ENCODE data around the gene POMT2. TPM values are rescaled to one million over a fixed set of nuclear protein-coding genes. Genes with fewer than 3 reads are reported as not detected.

POMT2 gene
- total and polyA plus RNA-seq, 8 donors, result 11.9 to 29.5 (median 15.4) TPM

GRCh38 chr14:77355811-77356210, 35.1 kb upstream of the POMT2 start:
- Histone ChIP-seq H3K4me1 (no peaks in the 10 kb centered on the region), H3K27me3 (no peaks in the 10 kb centered on the region), H3K27ac (no peak overlapping the region), H3K36me3 (no peaks in the 10 kb centered on the region), H3K4me3 (no peak overlapping the region), H3K9me3 (no peaks in the 10 kb centered on the region)
- no peak for TF ChIP-seq CTCF (IDR thresholded peaks at IDR 0.05)
- intact Hi-C loops (cut with DNase I), result no loop called here
- FAIRE-seq (no peak), DNase-seq (no peak), ATAC-seq (no peak)
- WGBS, 2 donors, result 95 to 96% methylated on average over 4 of the region's 4 CpGs

- no peak for DNase-seq
- H3K36me3 ChIP-seq, result peaks cover 0 to 10% (median 0%) of the 10 kb centered on the region in 3 donors
- H3K9me3 ChIP-seq, result no peaks in the 10 kb centered on the region
- H3K27ac ChIP-seq, result no peak overlapping the region
- no peak overlapping the region for H3K4me3 ChIP-seq
- no peak for ATAC-seq
- WGBS, 2 donors, result 80 to 89% methylated on average over 5 of the region's 5 CpGs
- TF ChIP-seq CTCF (IDR thresholded peaks at IDR 0.05), result no peak
- H3K4me1 ChIP-seq, result no peaks in the 10 kb centered on the region
- no peaks in the 10 kb centered on the region for H3K27me3 ChIP-seq
- no peak for FAIRE-seq
- intact Hi-C loops (cut with DNase I), result no loop called here
Observed at GRCh38 chr14:77353469-77354141, 32.9 kb upstream of the POMT2 start.

- no peak for TF ChIP-seq CTCF (IDR thresholded peaks at IDR 0.05)
- H3K4me1 ChIP-seq, result no peaks in the 10 kb centered on the region
- no peaks in the 10 kb centered on the region for H3K27me3 ChIP-seq
- ATAC-seq (peak in 2 of 4 donors; percentile 31 to 44), FAIRE-seq (no peak), DNase-seq (no peak)
- H3K4me3 ChIP-seq, result no peak overlapping the region
- peaks cover 0 to 16% (median 0%) of the 10 kb centered on the region in 3 donors for H3K36me3 ChIP-seq
- no peaks in the 10 kb centered on the region for H3K9me3 ChIP-seq
- 86% methylated on average over 3 of the region's 3 CpGs for WGBS, 2 donors
- intact Hi-C loops (cut with DNase I), result no loop called here
- no peak overlapping the region for H3K27ac ChIP-seq
Observed at GRCh38 chr14:77347751-77348150, 27.1 kb upstream of the POMT2 start.

- TF ChIP-seq CTCF (IDR thresholded peaks at IDR 0.05), result no peak
- FAIRE-seq (no peak), DNase-seq (no peak), ATAC-seq (no peak)
- H3K4me3 ChIP-seq, result no peak overlapping the region
- H3K4me1 ChIP-seq, result no peaks in the 10 kb centered on the region
- H3K27me3 ChIP-seq, result no peaks in the 10 kb centered on the region
- WGBS, 2 donors, result 80 to 87% methylated on average over 2 of the region's 2 CpGs
- H3K36me3 ChIP-seq, result peaks cover 0 to 20% (median 0%) of the 10 kb centered on the region in 3 donors
- intact Hi-C loops (cut with DNase I), result no loop called here
- no peak overlapping the region for H3K27ac ChIP-seq
- H3K9me3 ChIP-seq, result no peaks in the 10 kb centered on the region
Observed at GRCh38 chr14:77346495-77346894, 25.8 kb upstream of the POMT2 start.

- no peak for ATAC-seq
- 82 to 90% methylated on average over 3 of the region's 3 CpGs for WGBS, 2 donors
- no peaks in the 10 kb centered on the region for H3K9me3 ChIP-seq
- H3K36me3 ChIP-seq, result peaks cover 0 to 14% (median 0%) of the 10 kb centered on the region in 3 donors
- no peak for DNase-seq
- no peak overlapping the region for H3K4me3 ChIP-seq
- no peak for FAIRE-seq
- H3K27me3 ChIP-seq, result no peaks in the 10 kb centered on the region
- no peaks in the 10 kb centered on the region for H3K4me1 ChIP-seq
- H3K27ac ChIP-seq, result no peak overlapping the region
- TF ChIP-seq CTCF (IDR thresholded peaks at IDR 0.05), result no peak
- intact Hi-C loops (cut with DNase I), result no loop called here
Observed at GRCh38 chr14:77344377-77344996, 23.8 kb upstream of the POMT2 start.
